NCI-H524 (cell line): Measurements from ENCODE around the gene CST1.
"Not testable (repeated sequence)": the region's sequence is repeated elsewhere in the genome, so short reads cannot be mapped to it uniquely, and the experiment has no call there.

Source experiments
- DNase-seq, 2 experiments: peaks; one replicate each; lab custom pipeline; 2025; lab: John Stamatoyannopoulos, UW

The CST1 gene

GRCh38 chr20:23750786-23751185 is at the start of gene CST1:
Gene CST1, minus strand, starts transcription at chr20:23750935. Its CDS starts 69 bp downstream, at chr20:23750866.
- DNase-seq = not testable (repeated sequence)

GRCh38 chr20:23799216-23799847 is 48.6 kb upstream of the CST1 start:
- DNase-seq = peak; percentile 18 to 64

- no peak for DNase-seq
These were observed 44.8 kb upstream of the CST1 start for GRCh38 chr20:23795526-23795925.

- DNase-seq = no peak
These were observed 44.1 kb upstream of the CST1 start for GRCh38 chr20:23794841-23795240.

GRCh38 chr20:23794065-23794464 is 43.3 kb upstream of the CST1 start:
- no peak for DNase-seq

- DNase-seq = no peak
These were observed 32.7 kb upstream of the CST1 start for GRCh38 chr20:23783447-23783846.

GRCh38 chr20:23782366-23782983 is 31.7 kb upstream of the CST1 start:
- peak; percentile 19 to 77 for DNase-seq

GRCh38 chr20:23778676-23779075 is 27.9 kb upstream of the CST1 start:
- not testable (repeated sequence) for DNase-seq

GRCh38 chr20:23777380-23777779 is 26.6 kb upstream of the CST1 start:
- DNase-seq = not testable (repeated sequence)

- DNase-seq = peak in 1 of 2 experiments; percentile 54
These were observed 25.5 kb upstream of the CST1 start for GRCh38 chr20:23776067-23776771.

GRCh38 chr20:23774081-23774480 is 23.3 kb upstream of the CST1 start:
- DNase-seq = no peak

- no peak for DNase-seq
These were observed 22.8 kb upstream of the CST1 start for GRCh38 chr20:23773579-23773978.

- peak in 1 of 2 experiments; percentile 29 for DNase-seq
These were observed 22.4 kb upstream of the CST1 start for GRCh38 chr20:23773127-23773526.

- no peak for DNase-seq
These were observed 21.3 kb upstream of the CST1 start for GRCh38 chr20:23772074-23772473.

- no peak for DNase-seq
These were observed 19.6 kb upstream of the CST1 start for GRCh38 chr20:23770384-23770783.

GRCh38 chr20:23768520-23768919 is 17.8 kb upstream of the CST1 start:
- not testable (repeated sequence) for DNase-seq

GRCh38 chr20:23766531-23766930 is 15.8 kb upstream of the CST1 start:
- no peak for DNase-seq

- DNase-seq = no peak
These were observed 14.8 kb upstream of the CST1 start for GRCh38 chr20:23765578-23765977.

GRCh38 chr20:23764630-23765029 is 13.9 kb upstream of the CST1 start:
- DNase-seq = not testable (repeated sequence)

- no peak for DNase-seq
These were observed 12.6 kb upstream of the CST1 start for GRCh38 chr20:23763345-23763744.

GRCh38 chr20:23759306-23759940 is 8.7 kb upstream of the CST1 start:
- DNase-seq = no peak

- DNase-seq = peak; percentile 37 to 75
These were observed 6.1 kb upstream of the CST1 start for GRCh38 chr20:23756792-23757191.
